ENCODE data around the gene IL22.

Gene IL22

GRCh38 chr12:68199127-68199526, 54.3 kb downstream of the IL22 start:
- no peak for FAIRE-seq
- TF ChIP-seq POLR2A (IDR thresholded peaks at IDR 0.05; ENCODE audit: low read depth, low read length), result no peak
- no peak for TF ChIP-seq POLR2AphosphoS5 (IDR thresholded peaks at IDR 0.05; ENCODE audit: low read depth, low read length)
- no peak for TF ChIP-seq TAF1 (IDR thresholded peaks at IDR 0.05; ENCODE audit: borderline replicate concordance, low read depth, low read length)
- no peak for DNase-seq (ENCODE audit: insufficient read length)

GRCh38 chr12:68198507-68199086, 54.8 kb downstream of the IL22 start:
- no peak for FAIRE-seq
- DNase-seq (ENCODE audit: insufficient read length), result no peak
- TF ChIP-seq POLR2AphosphoS5 (IDR thresholded peaks at IDR 0.05; ENCODE audit: low read depth, low read length), result no peak
- no peak for TF ChIP-seq TAF1 (IDR thresholded peaks at IDR 0.05; ENCODE audit: borderline replicate concordance, low read depth, low read length)
- TF ChIP-seq POLR2A (IDR thresholded peaks at IDR 0.05; ENCODE audit: low read depth, low read length), result no peak

Data from GM12892 (cell line).